UCSD-AML1 (cell line): ENCODE measurements around the gene ARHGAP23.

Source experiments
- DNase-seq: peaks from one replicate; lab custom pipeline; 2025; ENCODE audit not compliant: unreplicated experiment; lab: John Stamatoyannopoulos, UW

The ARHGAP23 gene

GRCh38 chr17:38442548-38442947, 14.3 kb downstream of the ARHGAP23 start:
- DNase-seq, result no peak

GRCh38 chr17:38443356-38444031, 15.2 kb downstream of the ARHGAP23 start:
- DNase-seq, result no peak

- peak; percentile 70 for DNase-seq
Measured at GRCh38 chr17:38444151-38444550, 15.9 kb downstream of the ARHGAP23 start.

- peak; percentile 45 for DNase-seq
Measured at GRCh38 chr17:38447502-38448085, 19.3 kb downstream of the ARHGAP23 start.

GRCh38 chr17:38448208-38448771, 20.0 kb downstream of the ARHGAP23 start:
- no peak for DNase-seq

GRCh38 chr17:38449364-38449763, 21.1 kb downstream of the ARHGAP23 start:
- DNase-seq, result no peak

- no peak for DNase-seq
Measured at GRCh38 chr17:38450557-38451029, 22.3 kb downstream of the ARHGAP23 start.

GRCh38 chr17:38451030-38451839, 23.0 kb downstream of the ARHGAP23 start:
- DNase-seq, result peak; percentile 80

GRCh38 chr17:38451840-38452529, 23.7 kb downstream of the ARHGAP23 start:
- peak; percentile 87 for DNase-seq

GRCh38 chr17:38452719-38453118, 24.5 kb downstream of the ARHGAP23 start:
- DNase-seq, result peak; percentile 40

GRCh38 chr17:38453951-38454421, 25.7 kb downstream of the ARHGAP23 start:
- peak; percentile 35 for DNase-seq

- peak; percentile 35 for DNase-seq
Measured at GRCh38 chr17:38454532-38454931, 26.3 kb downstream of the ARHGAP23 start.

GRCh38 chr17:38455288-38455915, 27.1 kb downstream of the ARHGAP23 start:
- peak; percentile 26 for DNase-seq

GRCh38 chr17:38456031-38456815, 28.0 kb downstream of the ARHGAP23 start:
- DNase-seq, result peak; percentile 24

GRCh38 chr17:38457577-38458371, 29.5 kb downstream of the ARHGAP23 start:
- DNase-seq, result no peak

GRCh38 chr17:38458521-38458920, 30.3 kb downstream of the ARHGAP23 start:
- no peak for DNase-seq

GRCh38 chr17:38459567-38459966, 31.3 kb downstream of the ARHGAP23 start:
- DNase-seq, result no peak

- DNase-seq, result no peak
Measured at GRCh38 chr17:38460082-38460715, 31.9 kb downstream of the ARHGAP23 start.
